Endothelial cell (in vitro differentiated cells): ENCODE data around the gene RNASET2. TPM values are rescaled to one million over a fixed set of nuclear protein-coding genes. Genes with fewer than 3 reads are reported as not detected.
A peak's percentile ranks its signal among the peaks of the same experiment; 100 is the strongest.

Experiments used
- DNase-seq: peaks from one replicate; pipeline ENCODE4 v3.0.0; 2021; ENCODE audit warnings: low spot score
- H3K27ac Mint-ChIP-seq: one replicate; pipeline ENCODE4 v1.8.0; 2021; ENCODE audit warnings: mixed read lengths, inconsistent platforms; ENCODE audit not compliant: unreplicated experiment
- H3K27me3 Mint-ChIP-seq: one replicate; pipeline ENCODE4 v1.8.0; 2021; ENCODE audit warnings: mild to moderate bottlenecking, moderate library complexity, mixed read lengths, inconsistent platforms; ENCODE audit not compliant: unreplicated experiment
- H3K36me3 Mint-ChIP-seq: one replicate; pipeline ENCODE4 v1.8.0; 2021; ENCODE audit warnings: mild to moderate bottlenecking, low read depth, mixed read lengths, inconsistent platforms; ENCODE audit not compliant: unreplicated experiment
- H3K4me1 Mint-ChIP-seq: one replicate; pipeline ENCODE4 v1.8.0; 2021; ENCODE audit warnings: mild to moderate bottlenecking, mixed read lengths, inconsistent platforms; ENCODE audit not compliant: unreplicated experiment
- H3K4me3 Mint-ChIP-seq: one replicate; pipeline ENCODE4 v1.8.0; 2021; ENCODE audit warnings: mild to moderate bottlenecking, mixed read lengths, inconsistent platforms; ENCODE audit not compliant: unreplicated experiment
- H3K9me3 Mint-ChIP-seq: one replicate; pipeline ENCODE4 v1.8.0; 2021; ENCODE audit warnings: mixed read lengths, inconsistent platforms; ENCODE audit not compliant: unreplicated experiment
- CTCF ChIP-seq: fragments of 200-600 bp; sonication (generic); IDR thresholded peaks from one replicate; pipeline ENCODE4 v1.5.0; 2021; ENCODE audit warnings: antibody characterized with exemption; ENCODE audit not compliant: unreplicated experiment
- total RNA-seq: library from RNA; stranded (reverse); fragmentation: NEBNext Ultra II Directional; extraction: Animal tissue kit (Norgen Biotek cat#: 25700); gene quantifications from one replicate; pipeline ENCODE4 v1.2.1, GENCODE V29; 2021; ENCODE audit not compliant: unreplicated experiment

RNASET2 gene
- total RNA-seq, 1 donor from 2014 or later = 11.6 TPM

- peak within 1 kb of the TSS; percentile 74 for H3K27ac Mint-ChIP-seq
- no peaks in the 10 kb centered on the region for H3K36me3 Mint-ChIP-seq
- H3K4me3 Mint-ChIP-seq = peak within 1 kb of the TSS; percentile 94
- H3K9me3 Mint-ChIP-seq = no peaks in the 10 kb centered on the region
- peaks cover 26% of the 10 kb centered on the region for H3K4me1 Mint-ChIP-seq
- peaks cover 7% of the 10 kb centered on the region for H3K27me3 Mint-ChIP-seq
- DNase-seq = peak; percentile 97
- TF ChIP-seq CTCF = peak; percentile 38
These were observed 43.0 kb upstream of the RNASET2 start, which contains the start of gene CEP43 for GRCh38 chr6:166999145-166999883. TSS of gene CEP43 (plus strand) at chr6:166999397. CDS start at chr6:166999413, 16 bp downstream.

GRCh38 chr6:166998256-166999144 is 42.1 kb upstream of the RNASET2 start:
- H3K27ac Mint-ChIP-seq = no peak overlapping the region

GRCh38 chr6:166997768-166998255 is 41.5 kb upstream of the RNASET2 start:
- Mint-ChIP-seq H3K27me3 (peaks cover 7% of the 10 kb centered on the region), H3K4me1 (peaks cover 26% of the 10 kb centered on the region), H3K36me3 (no peaks in the 10 kb centered on the region), H3K27ac (peak overlapping the region; percentile 54), H3K9me3 (no peaks in the 10 kb centered on the region), H3K4me3 (peak overlapping the region; percentile 80)
- DNase-seq = peak; percentile 69
- TF ChIP-seq CTCF = peak; percentile 48

More at GRCh38 chr6:166998256-166999144, 42.1 kb upstream of the RNASET2 start:
- H3K4me3 Mint-ChIP-seq = peak overlapping the region; percentile 87
- no peaks in the 10 kb centered on the region for H3K9me3 Mint-ChIP-seq
- peak; percentile 53 for DNase-seq
- TF ChIP-seq CTCF = no peak
- H3K4me1 Mint-ChIP-seq = peaks cover 26% of the 10 kb centered on the region
- no peaks in the 10 kb centered on the region for H3K36me3 Mint-ChIP-seq
- H3K27me3 Mint-ChIP-seq = peaks cover 7% of the 10 kb centered on the region

GRCh38 chr6:166997348-166997747 is 41.0 kb upstream of the RNASET2 start:
- DNase-seq = no peak
- Mint-ChIP-seq H3K27me3 (peaks cover 7% of the 10 kb centered on the region), H3K4me3 (peak overlapping the region; percentile 80), H3K4me1 (peaks cover 26% of the 10 kb centered on the region), H3K36me3 (no peaks in the 10 kb centered on the region), H3K9me3 (no peaks in the 10 kb centered on the region), H3K27ac (peak overlapping the region; percentile 54)
- TF ChIP-seq CTCF = no peak
